HepG2 (cell line): ENCODE results near the gene DCDC2C. TPM values are rescaled to one million over a fixed set of nuclear protein-coding genes. Genes with fewer than 3 reads are reported as not detected.

ENCODE experiments used
- ARID5B ChIP-seq: IDR thresholded peaks from 2 replicates; pipeline ENCODE4 v1.4.0; 2020; ENCODE audit warnings: mild to moderate bottlenecking, missing genetic modification reagents
- CCAR2 ChIP-seq: fragments of 200-400 bp; formaldehyde crosslinking; optimal IDR thresholded peaks from 2 replicates; pipeline ENCODE3; 2018; ENCODE audit warnings: low read depth, mild to moderate bottlenecking, low read length, moderate library complexity
- PPARG ChIP-seq: conservative IDR thresholded peaks from 2 replicates; pipeline ENCODE4 v1.6.1; 2016; ENCODE audit warnings: missing biosample characterization, missing genetic modification reagents
- TAF1 ChIP-seq: sonication (generic); formaldehyde crosslinking; IDR thresholded peaks from 2 replicates; pipeline ENCODE4 v1.4.0; 2020; ENCODE audit warnings: missing genetic modification reagents
- ZNF530 ChIP-seq: sonication (generic); formaldehyde crosslinking; IDR thresholded peaks from 2 replicates; pipeline ENCODE4 v1.5.0; 2020; ENCODE audit warnings: low read depth, mild to moderate bottlenecking, missing genetic modification reagents
- ZNF674 ChIP-seq: sonication (generic); formaldehyde crosslinking; IDR thresholded peaks from 2 replicates; pipeline ENCODE4 v1.5.0; 2020; ENCODE audit warnings: low read depth, mild to moderate bottlenecking, missing genetic modification reagents
- polyA plus RNA-seq, 8 experiments: library from polyadenylated mRNA; depleted of rRNA in 3 of 8; stranded (reverse) in 7 of 8; unstranded in 1 of 8; fragments of >200 nt; fragmentation: Illumina TruSeq in 4 of 8; extraction: Trizol in 4 of 8; gene quantifications; 2 replicates each; pipeline versions ENCODE4 v1.2.1 to v1.2.3, GENCODE V29; 2011 to 2016; ENCODE audit warnings: low read depth in 4 of 8, missing spikeins in 1 of 8, mixed read lengths in 1 of 8; ENCODE audit not compliant: insufficient read depth in 1 of 8
- total RNA-seq, 5 experiments: library from RNA; depleted of rRNA; stranded (reverse); fragments of >200 nt; fragmentation: Illumina TruSeq; extraction: Trizol; gene quantifications; 2 replicates each; pipeline ENCODE4 v1.2.3, GENCODE V29; 2016; ENCODE audit warnings: low read depth in 1 of 5
- TF ChIP-seq, protein P1 (sequence below): sonication (generic); formaldehyde crosslinking; IDR thresholded peaks from 2 replicates; pipeline ENCODE4 v1.5.1; 2020; ENCODE audit warnings: mild to moderate bottlenecking, missing genetic modification reagents, moderate library complexity
- TF ChIP-seq, protein P2 (sequence below): sonication (generic); formaldehyde crosslinking; IDR thresholded peaks from 2 replicates; pipeline ENCODE4 v1.5.1; 2020; ENCODE audit warnings: mild to moderate bottlenecking, moderate library complexity, missing genetic modification reagents
- TF ChIP-seq, protein P3 (sequence below): sonication (generic); formaldehyde crosslinking; IDR thresholded peaks from 2 replicates; pipeline ENCODE4 v1.4.0; 2020; ENCODE audit warnings: missing genetic modification reagents

Gene DCDC2C
- total and polyA plus RNA-seq, 2 of the 13 experiments (the other 11 are each of a cell fraction or from before 2014, with no cell fraction given) = not detected

DNA sequence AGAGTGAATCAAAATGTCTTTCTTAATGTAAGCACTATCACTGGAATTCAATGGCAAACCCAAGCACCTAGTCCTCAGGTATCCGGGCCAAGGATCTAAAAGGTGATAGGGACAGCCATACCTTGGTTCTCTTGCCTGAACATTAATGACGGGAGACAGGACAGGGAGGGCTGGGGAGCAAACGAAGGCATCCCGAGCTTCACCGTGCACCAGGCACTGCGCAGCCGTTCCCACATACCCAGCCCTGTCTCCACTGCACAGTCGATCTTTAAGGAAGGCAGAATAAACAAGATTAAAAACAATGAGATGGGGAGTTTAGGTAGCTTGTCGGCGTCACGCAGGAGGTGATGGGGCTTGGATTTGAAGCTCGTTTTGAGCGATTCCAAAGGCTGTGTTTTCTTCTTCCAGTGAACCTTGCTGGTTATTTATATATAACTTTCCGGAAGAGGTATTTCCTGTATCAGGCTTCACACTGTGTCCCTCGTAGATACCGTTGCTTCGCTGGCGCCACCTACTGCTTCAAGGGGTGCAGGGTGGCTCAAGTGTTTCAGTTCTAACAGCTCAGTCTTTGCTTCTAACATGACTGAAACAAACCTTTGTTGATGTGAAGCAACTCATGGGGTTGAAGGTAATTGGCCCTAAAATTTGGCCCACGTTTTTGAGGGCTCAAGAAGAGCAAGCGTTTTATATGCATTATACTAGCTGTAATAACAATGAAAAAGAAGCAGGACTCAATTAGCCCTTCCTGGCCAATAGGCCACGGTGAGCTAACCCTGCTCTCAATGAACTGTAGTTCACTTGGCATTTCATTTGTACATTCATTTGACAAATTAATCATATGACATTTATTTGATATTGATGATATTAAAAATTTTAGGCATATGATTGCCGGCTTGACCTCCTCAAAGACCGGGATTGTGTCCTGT is 77.4 kb downstream of the DCDC2C start (continued):
- TF ChIP-seq, protein P1, sequence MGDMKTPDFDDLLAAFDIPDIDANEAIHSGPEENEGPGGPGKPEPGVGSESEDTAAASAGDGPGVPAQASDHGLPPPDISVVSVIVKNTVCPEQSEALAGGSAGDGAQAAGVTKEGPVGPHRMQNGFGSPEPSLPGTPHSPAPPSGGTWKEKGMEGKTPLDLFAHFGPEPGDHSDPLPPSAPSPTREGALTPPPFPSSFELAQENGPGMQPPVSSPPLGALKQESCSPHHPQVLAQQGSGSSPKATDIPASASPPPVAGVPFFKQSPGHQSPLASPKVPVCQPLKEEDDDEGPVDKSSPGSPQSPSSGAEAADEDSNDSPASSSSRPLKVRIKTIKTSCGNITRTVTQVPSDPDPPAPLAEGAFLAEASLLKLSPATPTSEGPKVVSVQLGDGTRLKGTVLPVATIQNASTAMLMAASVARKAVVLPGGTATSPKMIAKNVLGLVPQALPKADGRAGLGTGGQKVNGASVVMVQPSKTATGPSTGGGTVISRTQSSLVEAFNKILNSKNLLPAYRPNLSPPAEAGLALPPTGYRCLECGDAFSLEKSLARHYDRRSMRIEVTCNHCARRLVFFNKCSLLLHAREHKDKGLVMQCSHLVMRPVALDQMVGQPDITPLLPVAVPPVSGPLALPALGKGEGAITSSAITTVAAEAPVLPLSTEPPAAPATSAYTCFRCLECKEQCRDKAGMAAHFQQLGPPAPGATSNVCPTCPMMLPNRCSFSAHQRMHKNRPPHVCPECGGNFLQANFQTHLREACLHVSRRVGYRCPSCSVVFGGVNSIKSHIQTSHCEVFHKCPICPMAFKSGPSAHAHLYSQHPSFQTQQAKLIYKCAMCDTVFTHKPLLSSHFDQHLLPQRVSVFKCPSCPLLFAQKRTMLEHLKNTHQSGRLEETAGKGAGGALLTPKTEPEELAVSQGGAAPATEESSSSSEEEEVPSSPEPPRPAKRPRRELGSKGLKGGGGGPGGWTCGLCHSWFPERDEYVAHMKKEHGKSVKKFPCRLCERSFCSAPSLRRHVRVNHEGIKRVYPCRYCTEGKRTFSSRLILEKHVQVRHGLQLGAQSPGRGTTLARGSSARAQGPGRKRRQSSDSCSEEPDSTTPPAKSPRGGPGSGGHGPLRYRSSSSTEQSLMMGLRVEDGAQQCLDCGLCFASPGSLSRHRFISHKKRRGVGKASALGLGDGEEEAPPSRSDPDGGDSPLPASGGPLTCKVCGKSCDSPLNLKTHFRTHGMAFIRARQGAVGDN (CRISPR knock-in tag) = no peak
- no peak for TF ChIP-seq CCAR2
- TF ChIP-seq PPARG = no peak
- TF ChIP-seq, protein P2, sequence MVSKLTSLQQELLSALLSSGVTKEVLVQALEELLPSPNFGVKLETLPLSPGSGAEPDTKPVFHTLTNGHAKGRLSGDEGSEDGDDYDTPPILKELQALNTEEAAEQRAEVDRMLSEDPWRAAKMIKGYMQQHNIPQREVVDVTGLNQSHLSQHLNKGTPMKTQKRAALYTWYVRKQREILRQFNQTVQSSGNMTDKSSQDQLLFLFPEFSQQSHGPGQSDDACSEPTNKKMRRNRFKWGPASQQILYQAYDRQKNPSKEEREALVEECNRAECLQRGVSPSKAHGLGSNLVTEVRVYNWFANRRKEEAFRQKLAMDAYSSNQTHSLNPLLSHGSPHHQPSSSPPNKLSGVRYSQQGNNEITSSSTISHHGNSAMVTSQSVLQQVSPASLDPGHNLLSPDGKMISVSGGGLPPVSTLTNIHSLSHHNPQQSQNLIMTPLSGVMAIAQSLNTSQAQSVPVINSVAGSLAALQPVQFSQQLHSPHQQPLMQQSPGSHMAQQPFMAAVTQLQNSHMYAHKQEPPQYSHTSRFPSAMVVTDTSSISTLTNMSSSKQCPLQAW (CRISPR knock-in tag) = 0 out of 2 replicates have a peak, but pooled peaks have one; percentile 46
- no peak for TF ChIP-seq TAF1 (CRISPR knock-in tag)
- TF ChIP-seq ARID5B (CRISPR knock-in tag) = peak; percentile 45; the same call in 1 of the 2 replicates
- no peak for TF ChIP-seq ZNF530 (CRISPR knock-in tag)
- TF ChIP-seq, protein P3, sequence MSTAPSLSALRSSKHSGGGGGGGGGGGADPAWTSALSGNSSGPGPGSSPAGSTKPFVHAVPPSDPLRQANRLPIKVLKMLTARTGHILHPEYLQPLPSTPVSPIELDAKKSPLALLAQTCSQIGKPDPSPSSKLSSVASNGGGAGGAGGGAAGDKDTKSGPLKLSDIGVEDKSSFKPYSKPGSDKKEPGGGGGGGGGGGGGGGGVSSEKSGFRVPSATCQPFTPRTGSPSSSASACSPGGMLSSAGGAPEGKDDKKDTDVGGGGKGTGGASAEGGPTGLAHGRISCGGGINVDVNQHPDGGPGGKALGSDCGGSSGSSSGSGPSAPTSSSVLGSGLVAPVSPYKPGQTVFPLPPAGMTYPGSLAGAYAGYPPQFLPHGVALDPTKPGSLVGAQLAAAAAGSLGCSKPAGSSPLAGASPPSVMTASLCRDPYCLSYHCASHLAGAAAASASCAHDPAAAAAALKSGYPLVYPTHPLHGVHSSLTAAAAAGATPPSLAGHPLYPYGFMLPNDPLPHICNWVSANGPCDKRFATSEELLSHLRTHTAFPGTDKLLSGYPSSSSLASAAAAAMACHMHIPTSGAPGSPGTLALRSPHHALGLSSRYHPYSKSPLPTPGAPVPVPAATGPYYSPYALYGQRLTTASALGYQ (CRISPR knock-in tag) = no peak
- no peak for TF ChIP-seq ZNF674
